ENCODE measurements around the gene TTLL3.

DNA sequence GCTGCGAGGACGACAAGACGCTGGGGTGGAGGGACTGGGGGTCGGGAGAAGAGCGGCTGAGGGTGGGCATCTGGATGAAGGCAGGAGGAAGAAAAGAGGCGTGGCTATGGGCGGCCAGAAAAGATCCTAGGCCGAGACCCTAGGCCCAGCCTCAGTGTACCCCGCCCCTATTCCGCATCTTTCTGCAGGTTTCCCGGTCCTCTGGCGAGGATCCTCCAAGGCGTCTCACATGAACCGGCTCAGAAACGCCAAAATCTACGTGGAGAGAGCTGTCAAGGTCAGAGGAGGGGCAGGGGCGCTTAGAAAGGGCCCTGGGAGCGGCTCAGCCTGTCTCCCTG is 340 bp downstream of the TTLL3 start:
- no peak for TF ChIP-seq CTCF (IDR thresholded peaks at IDR 0.05; ENCODE audit: insufficient read depth, low read length, poor library complexity, severe bottlenecking)
- no peak for TF ChIP-seq EZH2phosphoT487 (conservative IDR thresholded peaks at IDR 0.05; ENCODE audit: low read length)

Measured in SU-DHL-6 (cell line).